ENCODE results near the gene ZFP36L2.

DNA sequence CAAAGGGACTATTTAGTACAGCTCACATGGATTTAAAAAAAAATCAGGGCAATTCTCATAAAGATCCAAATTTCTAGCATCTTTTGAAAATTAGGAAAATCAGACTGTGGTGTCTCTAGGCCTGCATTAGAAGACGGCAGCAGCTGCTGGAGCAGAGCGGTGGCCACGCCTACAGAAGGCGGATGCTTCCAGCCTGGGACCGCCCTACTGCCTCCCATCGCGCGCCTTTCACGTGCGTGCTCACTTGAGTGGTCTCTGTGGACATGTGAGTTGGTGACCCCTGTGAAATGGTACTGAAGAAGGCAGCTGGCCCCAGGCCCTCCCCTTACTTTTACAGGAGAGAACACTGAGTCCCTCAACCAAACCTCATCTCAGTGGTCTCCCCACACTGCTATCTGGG lies 15.2 kb upstream of the ZFP36L2 start:
- TF ChIP-seq, protein P1, sequence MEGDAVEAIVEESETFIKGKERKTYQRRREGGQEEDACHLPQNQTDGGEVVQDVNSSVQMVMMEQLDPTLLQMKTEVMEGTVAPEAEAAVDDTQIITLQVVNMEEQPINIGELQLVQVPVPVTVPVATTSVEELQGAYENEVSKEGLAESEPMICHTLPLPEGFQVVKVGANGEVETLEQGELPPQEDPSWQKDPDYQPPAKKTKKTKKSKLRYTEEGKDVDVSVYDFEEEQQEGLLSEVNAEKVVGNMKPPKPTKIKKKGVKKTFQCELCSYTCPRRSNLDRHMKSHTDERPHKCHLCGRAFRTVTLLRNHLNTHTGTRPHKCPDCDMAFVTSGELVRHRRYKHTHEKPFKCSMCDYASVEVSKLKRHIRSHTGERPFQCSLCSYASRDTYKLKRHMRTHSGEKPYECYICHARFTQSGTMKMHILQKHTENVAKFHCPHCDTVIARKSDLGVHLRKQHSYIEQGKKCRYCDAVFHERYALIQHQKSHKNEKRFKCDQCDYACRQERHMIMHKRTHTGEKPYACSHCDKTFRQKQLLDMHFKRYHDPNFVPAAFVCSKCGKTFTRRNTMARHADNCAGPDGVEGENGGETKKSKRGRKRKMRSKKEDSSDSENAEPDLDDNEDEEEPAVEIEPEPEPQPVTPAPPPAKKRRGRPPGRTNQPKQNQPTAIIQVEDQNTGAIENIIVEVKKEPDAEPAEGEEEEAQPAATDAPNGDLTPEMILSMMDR (IDR thresholded peaks at IDR 0.05; ENCODE audit: low read depth, low read length, poor library complexity, severe bottlenecking): no peak
- TF ChIP-seq EZH2phosphoT487 (IDR thresholded peaks at IDR 0.05; ENCODE audit: borderline replicate concordance, low read length): no peak

All from DOHH2 (cell line).